ACC112 (cell line): ENCODE results near the gene TTC7B.

Experiments used
- H2AFZ ChIP-seq: fragments of 200-600 bp; sonication (generic); one replicate; pipeline ENCODE4 v1.6.0; 2017; ENCODE audit warnings: antibody characterized with exemption, low read length; ENCODE audit not compliant: unreplicated experiment
- H3K27ac ChIP-seq: fragments of 200-600 bp; sonication (generic); 2 replicates; pipeline ENCODE4 v1.5.1; 2014; ENCODE audit warnings: low read depth, mild to moderate bottlenecking, antibody characterized with exemption, low read length, moderate library complexity
- H3K27me3 ChIP-seq: fragments of 200-600 bp; sonication (generic); 2 replicates; pipeline ENCODE4 v1.6.1; 2014; ENCODE audit warnings: mild to moderate bottlenecking, antibody characterized with exemption, low read length, moderate library complexity, mixed read lengths; ENCODE audit not compliant: insufficient read depth
- H3K36me3 ChIP-seq: fragments of 200-600 bp; sonication (generic); 2 replicates; pipeline ENCODE4 v1.6.1; 2016; ENCODE audit warnings: mild to moderate bottlenecking, antibody characterized with exemption, low read length, moderate library complexity, mixed read lengths; ENCODE audit not compliant: insufficient read depth
- H3K4me1 ChIP-seq: fragments of 200-600 bp; sonication (generic); one replicate; pipeline ENCODE4 v1.6.1; 2016; ENCODE audit warnings: low read length, mixed read lengths; ENCODE audit not compliant: insufficient read depth, unreplicated experiment, control insufficient read depth
- H3K4me3 ChIP-seq: fragments of 200-600 bp; sonication (generic); 2 replicates; pipeline ENCODE4 v1.5.1; 2014; ENCODE audit warnings: mild to moderate bottlenecking, low read depth, low read length
- H3K79me2 ChIP-seq: fragments of 200-600 bp; sonication (generic); one replicate; pipeline ENCODE4 v1.6.0; 2016; ENCODE audit warnings: low read length; ENCODE audit not compliant: control insufficient read depth, unreplicated experiment, insufficient read depth

TTC7B gene

DNA sequence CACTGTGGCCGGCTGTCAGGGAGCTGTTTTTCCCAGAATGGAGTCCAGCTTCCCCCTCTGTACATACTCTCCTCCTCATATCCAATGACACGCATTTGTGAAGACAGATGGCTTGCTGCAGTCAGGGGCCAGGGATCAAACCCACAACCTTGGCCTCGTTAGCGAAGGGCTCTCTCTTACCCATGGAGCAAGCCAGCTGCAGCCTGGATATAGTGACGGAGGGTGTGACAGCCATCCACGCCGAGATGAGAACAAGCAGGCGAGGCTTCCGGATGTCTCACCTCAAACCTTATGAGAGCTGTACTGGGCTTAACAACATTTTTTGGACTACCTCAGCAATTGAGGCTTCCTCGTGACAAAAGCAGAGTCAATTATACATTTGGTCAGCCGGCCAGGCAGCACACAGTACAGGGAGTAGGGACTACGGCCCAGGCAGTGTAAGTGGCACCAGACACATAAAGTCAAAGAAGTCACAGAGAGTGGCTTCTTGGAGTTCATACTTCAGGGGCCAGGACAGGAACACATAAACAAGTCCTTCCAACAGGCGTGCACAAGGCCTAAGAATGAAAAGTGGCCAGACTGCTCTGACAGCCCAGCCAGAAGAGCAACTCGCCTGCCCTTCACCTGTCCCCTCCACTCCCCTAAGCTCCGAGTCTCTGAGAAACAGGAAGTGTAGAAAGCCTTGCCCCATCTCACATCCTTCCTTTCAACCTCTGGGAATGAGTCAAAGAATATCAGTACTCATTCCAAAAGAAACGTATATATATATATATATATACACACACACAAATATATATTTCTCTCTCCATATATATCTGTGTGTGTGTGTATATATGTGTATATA, 115.1 kb downstream of the TTC7B start:
- Histone ChIP-seq H3K79me2 (no peaks in the 10 kb centered on the region), H3K4me1 (no peaks in the 10 kb centered on the region), H3K27ac (no peak overlapping the region), H3K4me3 (no peak overlapping the region), H3K36me3 (no peaks in the 10 kb centered on the region), H3K27me3 (no peaks in the 10 kb centered on the region), H2AFZ (no peak overlapping the region)

DNA sequence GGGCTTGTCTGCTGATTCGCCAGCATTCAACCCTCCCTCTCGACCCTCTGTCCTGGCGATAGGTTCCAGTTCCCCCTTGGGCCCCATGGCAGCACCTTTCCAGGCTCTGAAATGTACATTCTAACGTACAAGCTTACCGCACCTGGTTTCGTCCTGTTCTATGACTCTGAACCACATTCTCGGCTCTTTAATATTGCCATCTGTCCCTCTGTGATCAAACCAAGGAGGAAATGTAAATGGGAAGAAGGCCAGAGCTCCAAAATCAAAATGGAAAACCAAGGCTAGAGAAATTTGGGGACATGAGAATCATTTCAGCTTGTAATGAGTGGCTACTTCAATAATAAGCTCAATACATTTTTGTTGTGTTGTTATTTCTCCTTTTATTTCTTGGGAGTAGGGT, 117.2 kb downstream of the TTC7B start:
- Histone ChIP-seq H3K79me2 (no peaks in the 10 kb centered on the region), H3K27me3 (no peaks in the 10 kb centered on the region), H3K27ac (no peak overlapping the region), H3K36me3 (no peaks in the 10 kb centered on the region), H3K4me3 (no peak overlapping the region), H3K4me1 (no peaks in the 10 kb centered on the region), H2AFZ (no peak overlapping the region)

DNA sequence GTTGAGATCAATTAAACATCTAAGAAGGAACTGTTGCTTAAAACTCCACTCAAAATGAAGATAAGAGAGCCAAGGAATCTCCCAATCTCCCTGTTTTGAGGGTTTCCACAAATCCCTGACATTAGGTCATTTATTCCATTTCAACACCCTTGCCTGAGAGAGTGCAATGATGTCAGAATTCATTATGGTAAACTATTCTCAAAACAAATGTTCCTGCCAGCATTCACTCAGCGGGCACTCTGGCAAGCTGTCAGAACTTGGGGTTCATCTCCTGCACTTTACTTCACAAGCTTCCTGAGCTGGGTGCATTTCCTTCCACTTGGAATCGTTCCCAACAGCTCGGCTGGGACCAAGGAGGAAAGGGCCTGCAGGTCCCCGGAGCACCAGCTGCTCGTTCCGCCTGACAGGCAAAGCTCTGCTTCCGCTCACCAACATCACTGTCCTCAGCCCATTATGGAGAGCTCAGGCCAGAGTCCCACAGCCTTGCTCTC, 117.8 kb downstream of the TTC7B start:
- Histone ChIP-seq H2AFZ (no peak overlapping the region), H3K27me3 (no peaks in the 10 kb centered on the region), H3K27ac (no peak overlapping the region), H3K4me3 (no peak overlapping the region), H3K4me1 (no peaks in the 10 kb centered on the region), H3K79me2 (no peaks in the 10 kb centered on the region), H3K36me3 (no peaks in the 10 kb centered on the region)

GRCh38 chr14:90697577-90698206, 118.5 kb downstream of the TTC7B start:
- H3K27ac ChIP-seq = no peak overlapping the region
- H3K79me2 ChIP-seq = no peaks in the 10 kb centered on the region
- no peak overlapping the region for H2AFZ ChIP-seq
- H3K4me1 ChIP-seq = no peaks in the 10 kb centered on the region
- no peak overlapping the region for H3K4me3 ChIP-seq
- H3K27me3 ChIP-seq = no peaks in the 10 kb centered on the region
- no peaks in the 10 kb centered on the region for H3K36me3 ChIP-seq

GRCh38 chr14:90697132-90697531, 119.1 kb downstream of the TTC7B start:
- no peak overlapping the region for H3K4me3 ChIP-seq
- no peak overlapping the region for H2AFZ ChIP-seq
- H3K36me3 ChIP-seq = no peaks in the 10 kb centered on the region
- no peaks in the 10 kb centered on the region for H3K27me3 ChIP-seq
- no peaks in the 10 kb centered on the region for H3K79me2 ChIP-seq
- no peak overlapping the region for H3K27ac ChIP-seq
- H3K4me1 ChIP-seq = no peaks in the 10 kb centered on the region

- Histone ChIP-seq H3K4me1 (no peaks in the 10 kb centered on the region), H3K36me3 (no peaks in the 10 kb centered on the region), H3K4me3 (no peak overlapping the region), H3K27ac (no peak overlapping the region), H3K27me3 (no peaks in the 10 kb centered on the region), H3K79me2 (no peaks in the 10 kb centered on the region), H2AFZ (no peak overlapping the region)
These were observed 119.5 kb downstream of the TTC7B start for GRCh38 chr14:90696720-90697119.

- no peak overlapping the region for H3K27ac ChIP-seq
- no peaks in the 10 kb centered on the region for H3K27me3 ChIP-seq
- no peak overlapping the region for H2AFZ ChIP-seq
- no peaks in the 10 kb centered on the region for H3K79me2 ChIP-seq
- H3K36me3 ChIP-seq = no peaks in the 10 kb centered on the region
- H3K4me1 ChIP-seq = no peaks in the 10 kb centered on the region
- no peak overlapping the region for H3K4me3 ChIP-seq
These were observed 120.1 kb downstream of the TTC7B start for GRCh38 chr14:90695997-90696660.

DNA sequence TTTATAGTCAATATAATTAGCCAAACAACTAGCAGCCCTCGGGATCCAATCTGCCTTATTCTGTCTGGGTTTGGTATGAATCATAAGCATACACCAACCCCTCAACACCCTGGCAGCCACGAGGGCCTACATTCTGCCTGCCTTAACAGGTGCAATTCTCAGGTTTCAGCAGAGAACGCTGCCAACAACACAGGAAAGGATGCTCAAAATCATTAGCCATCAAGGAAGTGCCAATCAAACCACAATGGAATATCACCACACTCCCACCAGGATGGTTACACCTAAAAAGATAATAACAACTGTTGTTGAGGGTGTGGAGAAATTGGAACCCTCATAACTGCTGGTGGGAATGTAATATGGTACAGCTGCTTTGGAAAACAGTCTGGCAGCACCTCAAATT, 122.8 kb downstream of the TTC7B start:
- Histone ChIP-seq H3K36me3 (no peaks in the 10 kb centered on the region), H2AFZ (no peak overlapping the region), H3K27me3 (no peaks in the 10 kb centered on the region)

DNA sequence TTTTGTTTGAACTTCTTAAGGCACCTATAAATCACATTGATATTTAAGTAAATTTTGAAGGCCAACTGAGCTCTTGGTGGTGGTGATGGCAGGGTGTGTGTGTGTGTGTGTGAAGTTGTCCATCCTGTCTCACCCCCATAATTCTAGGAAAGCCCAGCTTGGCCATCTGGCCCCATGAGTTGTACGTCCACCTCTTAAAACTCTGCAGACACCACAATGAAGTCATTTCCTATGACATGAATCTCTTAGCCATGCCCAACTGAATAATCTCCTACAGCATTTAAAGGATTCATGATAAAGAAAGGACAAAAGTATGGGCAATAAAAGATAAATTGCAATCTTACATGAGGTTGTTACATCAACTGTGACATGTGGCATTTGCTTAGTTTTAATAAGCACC, 123.4 kb downstream of the TTC7B start:
- no peak overlapping the region for H3K4me3 ChIP-seq
- no peaks in the 10 kb centered on the region for H3K36me3 ChIP-seq
- H3K27me3 ChIP-seq = no peaks in the 10 kb centered on the region
- H3K79me2 ChIP-seq = no peaks in the 10 kb centered on the region
- no peaks in the 10 kb centered on the region for H3K4me1 ChIP-seq
- no peak overlapping the region for H2AFZ ChIP-seq
- no peak overlapping the region for H3K27ac ChIP-seq

More for the DNA sequence above, 122.8 kb downstream of the TTC7B start:
- no peak overlapping the region for H3K27ac ChIP-seq
- H3K4me3 ChIP-seq = no peak overlapping the region
- no peaks in the 10 kb centered on the region for H3K4me1 ChIP-seq
- no peaks in the 10 kb centered on the region for H3K79me2 ChIP-seq

DNA sequence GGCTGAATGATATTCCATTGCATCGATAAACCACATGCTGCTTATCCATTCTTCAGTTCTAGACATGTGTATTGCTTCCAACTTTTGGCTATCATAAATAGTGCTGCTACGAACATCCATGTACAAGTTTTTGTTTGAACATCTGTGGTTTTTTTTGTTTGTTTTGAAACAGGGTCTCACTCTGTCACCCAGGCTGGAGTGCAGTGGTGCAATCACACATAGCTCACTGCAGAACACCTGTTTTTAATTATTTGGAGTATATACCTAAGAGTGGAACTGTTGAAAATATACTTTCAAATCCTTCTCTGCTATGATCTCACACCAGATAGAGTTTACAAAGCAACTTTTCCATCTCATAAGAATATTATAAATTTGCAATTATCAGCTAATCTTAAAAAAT, 124.2 kb downstream of the TTC7B start:
- Histone ChIP-seq H3K4me1 (no peaks in the 10 kb centered on the region), H3K27ac (no peak overlapping the region), H3K79me2 (no peaks in the 10 kb centered on the region), H2AFZ (no peak overlapping the region), H3K4me3 (no peak overlapping the region), H3K36me3 (no peaks in the 10 kb centered on the region), H3K27me3 (no peaks in the 10 kb centered on the region)
